K562 (cell line): ENCODE measurements around the gene GYS1. TPM values are rescaled to one million over a fixed set of nuclear protein-coding genes. Genes with fewer than 3 reads are reported as not detected.

Experiments
- ATAC-seq: fragments of 200-7000 bp; cut with Tn5 transposase; 3 replicates; pipeline ENCODE4 v1.9.1; 2020; ENCODE audit warnings: moderate library complexity
- BruUV-seq: library from RNA; stranded (reverse); fragments of 400-500 nt; replicated peaks from 2 replicates; lab custom pipeline; 2021; lab: Mats Ljungman, UMichigan
- CTCF ChIA-PET: fragments of 300-600 bp; formaldehyde crosslinking; extraction: SDS; loops from one replicate; lab custom pipeline; 2021; ENCODE audit warnings: low intra/inter-chr PET ratio; lab: Yijun Ruan, JAX
- POLR2A ChIA-PET: fragments of 300-600, 350-650 bp; sonication (Branson Sonifier 250); formaldehyde crosslinking; extraction: SDS; loops from one replicate; lab custom pipeline; 2021; ENCODE audit warnings: antibody characterized with exemption, inconsistent platforms; lab: Yijun Ruan, JAX
- DNase-seq, 4 experiments: peaks; one replicate each; pipeline versions ENCODE4 v3.0.0 to v3.0.0-alpha.2; 2011 to 2018; ENCODE audit warnings: low spot score in 3 of 4, mixed read lengths in 3 of 4; ENCODE audit errors: extremely low read depth in 1 of 4
- FAIRE-seq: peaks from 2 replicates; lab custom pipeline; 2011; peaks lifted over from hg19 to GRCh38; lab: Jason Lieb, UNC
- H2AFZ ChIP-seq: 2 replicates; pipeline ENCODE4 v1.6.0; 2011; ENCODE audit warnings: low read depth, low read length, control low read depth, inconsistent platforms
- H3K27ac ChIP-seq: fragments of 200-600 bp; 3 replicates; pipeline ENCODE4 v1.8.0; 2011; ENCODE audit warnings: low read depth, mild to moderate bottlenecking, control low read depth, inconsistent platforms, low read length, moderate library complexity, mixed read lengths; ENCODE audit errors: extremely low read depth
- H3K27me3 ChIP-seq, 2 experiments: fragments of 300-600 bp in 1 of 2; 2 replicates in 1 of 2; 3 replicates in 1 of 2; pipeline versions ENCODE4 v1.6.0 to v1.8.0; 2011; ENCODE audit warnings: inconsistent platforms in 2 of 2, low read length in 2 of 2, mild to moderate bottlenecking in 1 of 2, mixed read lengths in 1 of 2, moderate library complexity in 1 of 2; ENCODE audit not compliant: control insufficient read depth in 2 of 2, insufficient read depth in 2 of 2
- H3K36me3 ChIP-seq: fragments of 300-600 bp; 3 replicates; pipeline ENCODE4 v1.8.0; 2011; ENCODE audit warnings: mild to moderate bottlenecking, low read length, inconsistent platforms; ENCODE audit not compliant: control insufficient read depth, insufficient read depth
- H3K4me1 ChIP-seq, 2 experiments: fragments of 200-600 bp in 1 of 2; replicated peaks in 1 of 2; 2 replicates in 1 of 2; 3 replicates in 1 of 2; pipeline versions ENCODE4 v1.5.1 to v1.8.0; 2011; ENCODE audit warnings: inconsistent platforms in 2 of 2, low read length in 2 of 2, mild to moderate bottlenecking in 1 of 2, mixed read lengths in 1 of 2, moderate library complexity in 1 of 2; ENCODE audit not compliant: control insufficient read depth in 2 of 2, insufficient read depth in 2 of 2
- H3K4me2 ChIP-seq: 2 replicates; pipeline ENCODE4 v1.6.1; 2011; ENCODE audit warnings: low read length, control low read depth, inconsistent platforms, mixed read lengths; ENCODE audit not compliant: insufficient read depth
- H3K4me3 ChIP-seq: fragments of 200-600 bp; sonication (generic), shearing (Covaris generic); 2 replicates; pipeline ENCODE4 v1.5.1; 2016; ENCODE audit warnings: control low read depth, inconsistent platforms
- H3K79me2 ChIP-seq: fragments of 200-600 bp; 3 replicates; pipeline ENCODE4 v1.8.0; 2011; ENCODE audit warnings: low read length, inconsistent platforms; ENCODE audit not compliant: control insufficient read depth, insufficient read depth
- H3K9ac ChIP-seq, 2 experiments: 2 replicates each; pipeline versions ENCODE4 v1.6.0 to v1.6.1; 2011; ENCODE audit warnings: low read depth in 2 of 2, low read length in 2 of 2, control low read depth in 1 of 2, inconsistent platforms in 1 of 2, mild to moderate bottlenecking in 1 of 2, mixed read lengths in 1 of 2; ENCODE audit not compliant: insufficient read depth in 1 of 2
- H3K9me1 ChIP-seq: one replicate; pipeline ENCODE4 v1.6.0; 2011; ENCODE audit warnings: inconsistent platforms, mild to moderate bottlenecking, low read length, moderate library complexity; ENCODE audit not compliant: control insufficient read depth, insufficient read depth
- H3K9me3 ChIP-seq: replicated peaks from 2 replicates; pipeline ENCODE4 v1.5.1; 2011; ENCODE audit warnings: low read depth, low read length, inconsistent platforms; ENCODE audit not compliant: control insufficient read depth, insufficient read depth
- H4K20me1 ChIP-seq: replicated peaks from 2 replicates; pipeline ENCODE4 v1.6.1; 2011; ENCODE audit warnings: low read length, inconsistent platforms, mixed read lengths; ENCODE audit not compliant: control insufficient read depth, insufficient read depth
- CBFB ChIP-seq: sonication (generic); formaldehyde crosslinking; IDR thresholded peaks from 2 replicates; pipeline ENCODE4 v1.4.0; 2020; ENCODE audit warnings: mild to moderate bottlenecking, missing genetic modification reagents
- FIP1L1 ChIP-seq: fragments of 200-400 bp; formaldehyde crosslinking; IDR thresholded peaks from 2 replicates; pipeline ENCODE4 v1.6.1; 2018; ENCODE audit warnings: mild to moderate bottlenecking, low read depth, low read length; ENCODE audit not compliant: poor library complexity, severe bottlenecking
- KAT2B ChIP-seq: IDR thresholded peaks from one replicate; pipeline ENCODE4 v1.6.1; 2012; ENCODE audit warnings: low read depth, mild to moderate bottlenecking, control low read depth, inconsistent platforms, low read length, moderate library complexity
- RAD51 ChIP-seq: fragments of 450-650 bp; IDR thresholded peaks from 2 replicates; pipeline ENCODE4 v1.7.1; 2016; ENCODE audit warnings: low read depth, mild to moderate bottlenecking, borderline replicate concordance
- RCOR1 ChIP-seq, 2 experiments: IDR thresholded peaks; 2 replicates each; pipeline ENCODE4 v1.6.1; 2012; ENCODE audit warnings: low read depth in 2 of 2, low read length in 2 of 2, borderline replicate concordance in 1 of 2, improper control_type of control experiment in 1 of 2
- RREB1 ChIP-seq: fragments of 250-450 bp; sonication (Bioruptor Pico); IDR thresholded peaks from 2 replicates; pipeline ENCODE4 v1.4.0; 2020
- ZNF57 ChIP-seq: fragments of 450-650 bp; formaldehyde crosslinking; IDR thresholded peaks from 2 replicates; pipeline ENCODE4 v1.4.0; 2020; ENCODE audit warnings: mild to moderate bottlenecking, moderate library complexity
- ZNF77 ChIP-seq: fragments of 250-450 bp; sonication (Bioruptor Pico); IDR thresholded peaks from 2 replicates; pipeline ENCODE4 v1.5.0; 2020
- WGBS: fragments of 100-300 bp; shearing (Covaris generic); methylation state at CpG from one replicate; pipeline ENCODE4 v1.1.6; 2016; ENCODE audit warnings: low coverage, mixed read lengths; ENCODE audit not compliant: insufficient coverage; ENCODE audit errors: missing lambda C conversion rate; 5-methylcytosine and 5-hydroxymethylcytosine counted together
- in situ Hi-C: fragments of 300-500 bp; cut with MboI; formaldehyde crosslinking; loops from 4 replicates; pipeline ENCODE4 v1.15.0; 2018; ENCODE audit warnings: inconsistent platforms, mixed read lengths
- intact Hi-C: fragments of 100-400 bp; cut with micrococcal nuclease; formaldehyde crosslinking; loops from 2 replicates; pipeline ENCODE4 v1.14.2; 2022
- polyA plus RNA-seq, 8 experiments: library from polyadenylated mRNA; depleted of rRNA in 4 of 8; stranded (reverse) in 5 of 8; unstranded in 3 of 8; fragments of >200 nt; fragmentation: Nextera tagmentation in 2 of 8; fragmentation: Illumina TruSeq in 1 of 8; extraction: Ambion mirVana in 2 of 8; extraction: Trizol in 1 of 8; gene quantifications; 2 replicates each; pipeline versions ENCODE4 v1.2.1 to v1.2.3, GENCODE V29; 2011 to 2014; ENCODE audit warnings: inconsistent platforms in 1 of 8, missing spikeins in 1 of 8
- total RNA-seq, 7 experiments: library from RNA; depleted of rRNA in 6 of 7; stranded (reverse); fragments of >200 nt in 6 of 7; fragmentation: Illumina TruSeq in 2 of 7; extraction: Trizol in 2 of 7; gene quantifications; 2 replicates each; pipeline versions ENCODE4 v1.2.1 to v1.2.3, GENCODE V29; 2011 to 2021; ENCODE audit warnings: low replicate concordance in 1 of 7
- TF ChIP-seq, protein P1 (sequence below): sonication (generic); formaldehyde crosslinking; IDR thresholded peaks from 2 replicates; pipeline ENCODE4 v1.8.0; 2022; ENCODE audit warnings: mild to moderate bottlenecking, missing genetic modification reagents
- TF ChIP-seq, protein P2 (sequence below): fragments of 450-650 bp; IDR thresholded peaks from 2 replicates; pipeline ENCODE4 v1.6.1; 2017; ENCODE audit warnings: mild to moderate bottlenecking, moderate library complexity

Gene GYS1
- total and polyA plus RNA-seq, 9 of the 15 experiments (the other 6 are each of a cell fraction or from before 2014, with no cell fraction given): 1.9 to 31.1 (median 15.2) TPM

DNA sequence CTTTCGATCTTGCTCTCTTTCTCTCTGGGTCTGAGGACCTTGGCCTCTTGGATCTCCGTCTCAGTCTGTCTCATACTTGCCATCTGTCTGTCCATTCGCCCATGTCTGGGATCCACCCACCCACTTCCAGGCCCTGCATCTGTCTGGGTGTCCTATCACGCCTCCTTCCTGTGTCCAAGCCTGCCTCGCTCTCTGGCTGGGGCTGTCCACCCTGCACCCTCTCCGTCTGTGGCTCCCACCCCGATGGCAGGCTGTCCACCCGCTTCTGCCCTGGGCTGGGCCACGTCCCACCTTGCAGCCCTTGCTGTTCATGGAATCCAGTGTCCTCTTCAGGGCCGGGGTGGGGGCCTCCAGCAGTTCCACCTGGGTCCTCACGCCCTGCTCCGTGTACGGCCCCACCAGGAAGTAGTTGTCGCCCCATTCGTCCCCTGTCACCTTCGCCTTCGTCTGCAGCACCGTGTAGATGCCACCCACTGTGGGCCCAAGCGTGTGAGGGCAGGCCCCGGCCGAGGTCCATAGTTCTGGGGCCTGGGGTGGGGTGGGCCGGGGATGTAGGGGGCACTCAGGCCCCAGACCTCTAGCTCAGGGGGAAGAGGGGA is 2.0 kb downstream of the GYS1 start:
- Histone ChIP-seq H3K4me3 (no peak overlapping the region), H3K79me2 (peaks cover 54% of the 10 kb centered on the region), H3K27me3 (no peaks in the 10 kb centered on the region), H3K9me3 (no peaks in the 10 kb centered on the region), H3K36me3 (peaks cover 47% of the 10 kb centered on the region), H2AFZ (no peak overlapping the region), H4K20me1 (no peaks in the 10 kb centered on the region), H3K4me1 (peaks cover 5 to 35% of the 10 kb centered on the region in 2 experiments; a peak in 4 of 5 replicates), H3K9ac (peak overlapping the region in 1 of 2 experiments; percentile 84; a peak in 3 of 4 replicates), H3K27ac (no peak overlapping the region; the same call in 2 of the 3 replicates), H3K4me2 (no peak overlapping the region), H3K9me1 (no peaks in the 10 kb centered on the region)
- BruUV-seq: no TSS peak
- FAIRE-seq (no peak), ATAC-seq (no peak), DNase-seq (no peak)
- POLR2A ChIA-PET: interaction anchor here (1.5 to 3.0 kb wide), 2 partner anchors 25 to 119 kb away, joined by 4 to 42 read pairs; partner anchors contain the start of genes FTL and PPP1R15A
- intact Hi-C loops: loop anchor here (10.0 kb wide), 2 partner anchors 164 to 234 kb away; partner anchors contain the start of genes HRC and TRPM4
- in situ Hi-C loops: no loop called here
- WGBS: 94% methylated on average over 15 of the region's 22 CpGs
- CTCF ChIA-PET: no interaction called here
- TF ChIP-seq RREB1 (CRISPR knock-in tag) (no peak), KAT2B (no peak), FIP1L1 (no peak), CBFB (CRISPR knock-in tag) (no peak), ZNF57 (CRISPR knock-in tag) (no peak), ZNF77 (CRISPR knock-in tag) (no peak), RAD51 (no peak), RCOR1 (IDR thresholded peaks at IDR 0.05; ENCODE audit: borderline replicate concordance in 1 of 2, low read depth in 2 of 2, low read length in 2 of 2) (no peak)
- TF ChIP-seq, protein P1, sequence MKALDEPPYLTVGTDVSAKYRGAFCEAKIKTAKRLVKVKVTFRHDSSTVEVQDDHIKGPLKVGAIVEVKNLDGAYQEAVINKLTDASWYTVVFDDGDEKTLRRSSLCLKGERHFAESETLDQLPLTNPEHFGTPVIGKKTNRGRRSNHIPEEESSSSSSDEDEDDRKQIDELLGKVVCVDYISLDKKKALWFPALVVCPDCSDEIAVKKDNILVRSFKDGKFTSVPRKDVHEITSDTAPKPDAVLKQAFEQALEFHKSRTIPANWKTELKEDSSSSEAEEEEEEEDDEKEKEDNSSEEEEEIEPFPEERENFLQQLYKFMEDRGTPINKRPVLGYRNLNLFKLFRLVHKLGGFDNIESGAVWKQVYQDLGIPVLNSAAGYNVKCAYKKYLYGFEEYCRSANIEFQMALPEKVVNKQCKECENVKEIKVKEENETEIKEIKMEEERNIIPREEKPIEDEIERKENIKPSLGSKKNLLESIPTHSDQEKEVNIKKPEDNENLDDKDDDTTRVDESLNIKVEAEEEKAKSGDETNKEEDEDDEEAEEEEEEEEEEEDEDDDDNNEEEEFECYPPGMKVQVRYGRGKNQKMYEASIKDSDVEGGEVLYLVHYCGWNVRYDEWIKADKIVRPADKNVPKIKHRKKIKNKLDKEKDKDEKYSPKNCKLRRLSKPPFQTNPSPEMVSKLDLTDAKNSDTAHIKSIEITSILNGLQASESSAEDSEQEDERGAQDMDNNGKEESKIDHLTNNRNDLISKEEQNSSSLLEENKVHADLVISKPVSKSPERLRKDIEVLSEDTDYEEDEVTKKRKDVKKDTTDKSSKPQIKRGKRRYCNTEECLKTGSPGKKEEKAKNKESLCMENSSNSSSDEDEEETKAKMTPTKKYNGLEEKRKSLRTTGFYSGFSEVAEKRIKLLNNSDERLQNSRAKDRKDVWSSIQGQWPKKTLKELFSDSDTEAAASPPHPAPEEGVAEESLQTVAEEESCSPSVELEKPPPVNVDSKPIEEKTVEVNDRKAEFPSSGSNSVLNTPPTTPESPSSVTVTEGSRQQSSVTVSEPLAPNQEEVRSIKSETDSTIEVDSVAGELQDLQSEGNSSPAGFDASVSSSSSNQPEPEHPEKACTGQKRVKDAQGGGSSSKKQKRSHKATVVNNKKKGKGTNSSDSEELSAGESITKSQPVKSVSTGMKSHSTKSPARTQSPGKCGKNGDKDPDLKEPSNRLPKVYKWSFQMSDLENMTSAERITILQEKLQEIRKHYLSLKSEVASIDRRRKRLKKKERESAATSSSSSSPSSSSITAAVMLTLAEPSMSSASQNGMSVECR (CRISPR knock-in tag): no peak
- TF ChIP-seq, protein P2, sequence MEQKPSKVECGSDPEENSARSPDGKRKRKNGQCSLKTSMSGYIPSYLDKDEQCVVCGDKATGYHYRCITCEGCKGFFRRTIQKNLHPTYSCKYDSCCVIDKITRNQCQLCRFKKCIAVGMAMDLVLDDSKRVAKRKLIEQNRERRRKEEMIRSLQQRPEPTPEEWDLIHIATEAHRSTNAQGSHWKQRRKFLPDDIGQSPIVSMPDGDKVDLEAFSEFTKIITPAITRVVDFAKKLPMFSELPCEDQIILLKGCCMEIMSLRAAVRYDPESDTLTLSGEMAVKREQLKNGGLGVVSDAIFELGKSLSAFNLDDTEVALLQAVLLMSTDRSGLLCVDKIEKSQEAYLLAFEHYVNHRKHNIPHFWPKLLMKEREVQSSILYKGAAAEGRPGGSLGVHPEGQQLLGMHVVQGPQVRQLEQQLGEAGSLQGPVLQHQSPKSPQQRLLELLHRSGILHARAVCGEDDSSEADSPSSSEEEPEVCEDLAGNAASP: no peak
